Activated CD4-positive, CD25-positive, alpha-beta regulatory T cell treated with anti-CD3 and anti-CD28 coated beads, Interleukin-2, amount 50 U/mL, for 72 hours (primary cell): Measurements from ENCODE around the gene PRCC.
"Not testable (repeated sequence)": the region's sequence is repeated elsewhere in the genome, so short reads cannot be mapped to it uniquely, and the experiment has no call there.

ENCODE experiments used
- DNase-seq: peaks from one replicate; pipeline ENCODE4 v3.0.0; 2021

The PRCC gene

GRCh38 chr1:156745881-156746280 lies 21.5 kb upstream of the PRCC start:
- DNase-seq, result no peak

- no peak for DNase-seq
These were observed 21.0 kb upstream of the PRCC start for GRCh38 chr1:156746406-156746727.

GRCh38 chr1:156746728-156747631 lies 20.4 kb upstream of the PRCC start:
- no peak for DNase-seq

- DNase-seq, result no peak
These were observed 19.3 kb upstream of the PRCC start for GRCh38 chr1:156747742-156748669.

GRCh38 chr1:156748670-156749418 lies 18.5 kb upstream of the PRCC start:
- no peak for DNase-seq

GRCh38 chr1:156749419-156750118 lies 17.8 kb upstream of the PRCC start:
- no peak for DNase-seq

GRCh38 chr1:156750191-156750672 lies 17.1 kb upstream of the PRCC start:
- DNase-seq, result no peak

GRCh38 chr1:156750711-156751450 lies 16.5 kb upstream of the PRCC start:
- DNase-seq, result peak; percentile 57

GRCh38 chr1:156751451-156751756 lies 15.9 kb upstream of the PRCC start, which contains the start of gene HDGF:
Gene HDGF (minus strand): TSS chr1:156751675. CDS start chr1:156751429, 246 bp downstream.
- DNase-seq, result no peak

GRCh38 chr1:156751757-156752481 lies 15.4 kb upstream of the PRCC start:
- peak; percentile 89 for DNase-seq

GRCh38 chr1:156752843-156753482 lies 14.4 kb upstream of the PRCC start:
- DNase-seq, result no peak

- DNase-seq, result no peak
These were observed 13.1 kb upstream of the PRCC start for GRCh38 chr1:156754219-156754618.

GRCh38 chr1:156755527-156755950 lies 11.8 kb upstream of the PRCC start:
- no peak for DNase-seq

GRCh38 chr1:156756355-156756754 lies 11.0 kb upstream of the PRCC start:
- DNase-seq, result no peak

GRCh38 chr1:156757572-156758253 lies 9.6 kb upstream of the PRCC start:
- DNase-seq, result not testable (repeated sequence)

GRCh38 chr1:156760092-156760795 lies 7.1 kb upstream of the PRCC start:
- no peak for DNase-seq

GRCh38 chr1:156760796-156761104 lies 6.6 kb upstream of the PRCC start:
- no peak for DNase-seq

- not testable (repeated sequence) for DNase-seq
These were observed 2.2 kb upstream of the PRCC start for GRCh38 chr1:156765136-156765535.

- no peak for DNase-seq
These were observed 1.7 kb upstream of the PRCC start for GRCh38 chr1:156765666-156766065.
